ENCODE measurements around the gene NAP1L5.

Gene NAP1L5

DNA sequence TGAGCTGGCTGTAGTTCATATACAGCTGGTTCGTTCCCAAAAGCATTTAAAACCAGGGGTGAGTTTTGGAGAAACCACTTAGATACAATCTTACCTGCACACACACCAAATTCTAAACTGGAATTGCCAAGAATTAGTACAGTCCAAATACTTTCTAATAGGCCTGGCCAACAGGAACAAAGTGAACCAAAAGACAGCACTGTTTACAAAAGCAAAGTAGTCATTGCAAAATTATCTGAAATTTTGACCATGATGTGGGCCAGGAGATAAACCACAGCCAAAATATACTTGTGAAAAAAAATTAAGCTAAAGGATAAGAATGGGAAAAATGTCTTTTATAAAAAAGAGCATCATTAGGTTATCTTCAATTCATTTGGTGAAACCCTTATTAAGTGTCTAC, 37.9 kb upstream of the NAP1L5 start:
- H3K4me3 ChIP-seq (ENCODE audit: low read depth, low read length): no peak overlapping the region
- H3K9ac ChIP-seq (ENCODE audit: low read depth, low read length): no peak overlapping the region
- H3K27me3 ChIP-seq (ENCODE audit: control insufficient read depth, insufficient read depth, low read length): no peaks in the 10 kb centered on the region
- H3K36me3 ChIP-seq (ENCODE audit: control insufficient read depth, insufficient read depth, low read length): no peaks in the 10 kb centered on the region
- no peaks in the 10 kb centered on the region for H3K9me3 ChIP-seq (ENCODE audit: control insufficient read depth, insufficient read depth, low read length)
- H3K4me1 ChIP-seq (ENCODE audit: control insufficient read depth, insufficient read depth, low read length): no peaks in the 10 kb centered on the region

- H3K27me3 ChIP-seq (ENCODE audit: control insufficient read depth, insufficient read depth, low read length): no peaks in the 10 kb centered on the region
- H3K9me3 ChIP-seq (ENCODE audit: control insufficient read depth, insufficient read depth, low read length): no peaks in the 10 kb centered on the region
- H3K4me3 ChIP-seq (ENCODE audit: low read depth, low read length): no peak overlapping the region
- H3K4me1 ChIP-seq (ENCODE audit: control insufficient read depth, insufficient read depth, low read length): no peaks in the 10 kb centered on the region
- no peaks in the 10 kb centered on the region for H3K36me3 ChIP-seq (ENCODE audit: control insufficient read depth, insufficient read depth, low read length)
- H3K9ac ChIP-seq (ENCODE audit: low read depth, low read length): no peak overlapping the region
These were observed 36.8 kb upstream of the NAP1L5 start for GRCh38 chr4:88734403-88734949.

DNA sequence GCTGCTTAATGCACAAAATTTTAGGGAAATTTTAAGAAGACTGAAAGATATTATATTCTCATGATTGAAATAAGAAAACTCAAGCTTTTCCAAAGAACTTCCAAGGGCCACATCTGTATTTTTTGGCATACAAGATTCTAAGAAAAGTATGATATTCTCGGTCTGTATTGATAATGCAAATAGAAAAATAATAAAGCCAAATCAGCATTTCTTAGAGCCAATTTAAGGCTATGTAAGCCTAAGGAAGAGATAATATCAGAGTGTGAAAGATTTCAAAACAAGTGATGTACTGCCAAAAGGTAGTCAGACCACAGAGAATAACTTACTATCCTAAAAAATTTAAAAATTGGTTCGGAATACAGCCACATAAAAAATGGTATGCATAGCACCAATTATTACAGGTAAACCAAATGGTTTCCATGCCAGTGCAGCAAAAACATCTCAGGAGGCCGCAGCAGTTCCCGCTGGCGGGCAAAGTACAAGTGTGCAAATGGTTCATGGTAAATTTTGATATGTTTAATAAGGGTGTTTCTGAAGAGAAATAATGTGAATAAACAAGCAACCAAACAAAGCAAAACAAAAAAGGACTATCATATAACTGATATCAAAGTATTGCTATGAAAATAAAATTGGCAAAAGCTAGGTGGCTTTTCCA, 35.2 kb upstream of the NAP1L5 start:
- Histone ChIP-seq H3K9me3 (ENCODE audit: control insufficient read depth, insufficient read depth, low read length) (no peaks in the 10 kb centered on the region), H3K27me3 (ENCODE audit: control insufficient read depth, insufficient read depth, low read length) (no peaks in the 10 kb centered on the region), H3K36me3 (ENCODE audit: control insufficient read depth, insufficient read depth, low read length) (no peaks in the 10 kb centered on the region), H3K4me3 (ENCODE audit: low read depth, low read length) (no peak overlapping the region), H3K4me1 (ENCODE audit: control insufficient read depth, insufficient read depth, low read length) (no peaks in the 10 kb centered on the region), H3K9ac (ENCODE audit: low read depth, low read length) (no peak overlapping the region)

DNA sequence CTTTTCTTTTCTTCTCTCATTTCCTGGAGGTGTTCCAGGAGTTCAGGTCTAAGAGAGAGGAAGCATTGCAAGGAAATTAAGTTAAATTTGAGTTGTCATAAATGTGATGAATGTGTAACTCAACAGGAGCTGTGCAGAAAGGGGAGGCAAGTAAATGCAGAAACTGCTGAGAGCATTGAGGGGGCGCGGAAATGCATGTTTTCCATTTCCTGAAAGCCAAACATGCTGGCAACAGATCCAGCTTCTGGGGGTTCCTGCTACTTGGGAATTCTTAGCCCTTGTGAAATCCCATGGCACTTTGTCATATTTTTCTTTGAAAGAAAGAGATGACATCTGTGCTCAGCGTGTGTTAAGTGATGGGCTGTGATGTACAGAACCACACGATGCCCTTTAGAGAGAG, 33.8 kb upstream of the NAP1L5 start:
- Histone ChIP-seq H3K36me3 (ENCODE audit: control insufficient read depth, insufficient read depth, low read length) (no peaks in the 10 kb centered on the region), H3K4me1 (ENCODE audit: control insufficient read depth, insufficient read depth, low read length) (no peaks in the 10 kb centered on the region), H3K27me3 (ENCODE audit: control insufficient read depth, insufficient read depth, low read length) (no peaks in the 10 kb centered on the region), H3K4me3 (ENCODE audit: low read depth, low read length) (no peak overlapping the region), H3K9ac (ENCODE audit: low read depth, low read length) (no peak overlapping the region), H3K9me3 (ENCODE audit: control insufficient read depth, insufficient read depth, low read length) (no peaks in the 10 kb centered on the region)

- no peaks in the 10 kb centered on the region for H3K4me1 ChIP-seq (ENCODE audit: control insufficient read depth, insufficient read depth, low read length)
- no peak overlapping the region for H3K4me3 ChIP-seq (ENCODE audit: low read depth, low read length)
- H3K9ac ChIP-seq (ENCODE audit: low read depth, low read length): no peak overlapping the region
- H3K36me3 ChIP-seq (ENCODE audit: control insufficient read depth, insufficient read depth, low read length): no peaks in the 10 kb centered on the region
- no peaks in the 10 kb centered on the region for H3K9me3 ChIP-seq (ENCODE audit: control insufficient read depth, insufficient read depth, low read length)
- H3K27me3 ChIP-seq (ENCODE audit: control insufficient read depth, insufficient read depth, low read length): no peaks in the 10 kb centered on the region
These were observed 33.2 kb upstream of the NAP1L5 start for GRCh38 chr4:88730811-88731210.

DNA sequence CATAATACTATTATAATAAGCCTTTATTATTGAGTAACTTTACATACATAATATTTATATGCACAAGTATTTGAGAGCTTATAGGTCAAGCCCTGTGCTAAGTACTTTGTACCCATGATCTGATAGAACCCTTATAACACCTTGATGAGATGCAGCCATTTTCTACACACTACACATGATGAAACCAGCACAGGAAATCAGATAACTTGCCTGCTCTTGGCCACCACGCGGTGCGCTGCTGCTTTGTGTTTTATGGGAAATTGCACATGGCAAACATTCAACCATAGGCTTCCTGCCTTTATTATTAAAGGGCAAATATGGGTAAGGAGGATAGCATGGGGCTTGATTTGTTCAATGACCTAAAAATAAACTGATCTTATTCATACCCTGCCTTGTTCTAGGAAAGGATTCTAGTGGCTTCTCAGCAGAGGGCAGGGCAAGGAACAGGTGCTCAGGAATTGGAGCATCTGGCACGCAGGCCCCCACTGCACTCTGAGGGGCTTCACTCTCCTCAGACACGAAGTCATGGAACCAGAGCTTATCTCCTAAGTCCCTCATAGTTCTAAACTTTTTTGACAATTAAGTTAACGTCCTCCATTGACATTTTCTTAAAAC, 31.6 kb upstream of the NAP1L5 start:
- H3K4me3 ChIP-seq (ENCODE audit: low read depth, low read length): no peak overlapping the region
- no peaks in the 10 kb centered on the region for H3K27me3 ChIP-seq (ENCODE audit: control insufficient read depth, insufficient read depth, low read length)
- no peaks in the 10 kb centered on the region for H3K4me1 ChIP-seq (ENCODE audit: control insufficient read depth, insufficient read depth, low read length)
- no peak overlapping the region for H3K9ac ChIP-seq (ENCODE audit: low read depth, low read length)
- no peaks in the 10 kb centered on the region for H3K36me3 ChIP-seq (ENCODE audit: control insufficient read depth, insufficient read depth, low read length)
- H3K9me3 ChIP-seq (ENCODE audit: control insufficient read depth, insufficient read depth, low read length): no peaks in the 10 kb centered on the region

DNA sequence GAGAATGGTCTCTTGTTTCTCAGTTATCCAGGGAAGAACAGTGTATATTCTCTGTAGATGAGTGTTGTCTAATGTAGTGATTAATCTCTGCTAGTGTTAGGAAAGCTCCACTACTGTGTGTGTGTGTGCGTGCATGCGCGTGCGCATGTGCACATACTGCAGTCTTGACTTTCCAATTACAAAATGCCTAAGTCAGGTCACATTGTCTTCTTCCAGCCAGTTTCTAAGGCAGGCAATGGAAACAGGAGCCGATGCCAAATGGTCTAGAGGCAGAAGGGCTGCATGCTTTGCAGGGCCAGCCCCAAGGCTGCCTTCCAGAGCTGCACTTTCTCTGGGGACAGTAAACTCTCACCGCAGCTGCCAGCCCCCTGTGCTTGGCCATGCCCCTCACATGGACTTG, 30.5 kb upstream of the NAP1L5 start:
- no peaks in the 10 kb centered on the region for H3K27me3 ChIP-seq (ENCODE audit: control insufficient read depth, insufficient read depth, low read length)
- no peaks in the 10 kb centered on the region for H3K36me3 ChIP-seq (ENCODE audit: control insufficient read depth, insufficient read depth, low read length)
- H3K9me3 ChIP-seq (ENCODE audit: control insufficient read depth, insufficient read depth, low read length): no peaks in the 10 kb centered on the region
- H3K4me1 ChIP-seq (ENCODE audit: control insufficient read depth, insufficient read depth, low read length): no peaks in the 10 kb centered on the region
- H3K4me3 ChIP-seq (ENCODE audit: low read depth, low read length): no peak overlapping the region
- H3K9ac ChIP-seq (ENCODE audit: low read depth, low read length): no peak overlapping the region

DNA sequence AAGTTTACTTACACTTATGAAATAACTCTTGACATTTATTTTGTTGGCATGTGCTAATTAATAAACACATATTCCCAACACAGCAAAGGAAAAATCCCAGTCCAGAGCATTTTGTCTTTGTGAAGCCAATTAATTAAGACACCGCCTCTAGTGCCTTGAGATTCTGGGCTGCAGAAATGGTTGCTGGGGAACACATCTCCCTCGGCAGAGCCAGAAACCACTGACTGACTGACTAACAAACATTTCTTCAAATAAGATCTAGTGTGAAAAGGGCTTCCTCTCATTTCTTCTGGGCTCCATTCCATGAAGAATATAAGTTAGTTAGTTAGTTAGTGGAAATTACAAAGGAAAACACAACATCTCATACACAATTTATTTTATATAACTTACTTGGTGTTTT, 28.4 kb upstream of the NAP1L5 start:
- no peak overlapping the region for H3K9ac ChIP-seq (ENCODE audit: low read depth, low read length)
- no peaks in the 10 kb centered on the region for H3K4me1 ChIP-seq (ENCODE audit: control insufficient read depth, insufficient read depth, low read length)
- H3K36me3 ChIP-seq (ENCODE audit: control insufficient read depth, insufficient read depth, low read length): no peaks in the 10 kb centered on the region

GRCh38 chr4:88725143-88725542, 27.5 kb upstream of the NAP1L5 start:
- Histone ChIP-seq H3K27me3 (ENCODE audit: control insufficient read depth, insufficient read depth, low read length) (no peaks in the 10 kb centered on the region), H3K9ac (ENCODE audit: low read depth, low read length) (no peak overlapping the region), H3K4me1 (ENCODE audit: control insufficient read depth, insufficient read depth, low read length) (no peaks in the 10 kb centered on the region), H3K4me3 (ENCODE audit: low read depth, low read length) (no peak overlapping the region), H3K9me3 (ENCODE audit: control insufficient read depth, insufficient read depth, low read length) (no peaks in the 10 kb centered on the region), H3K36me3 (ENCODE audit: control insufficient read depth, insufficient read depth, low read length) (no peaks in the 10 kb centered on the region)

More for the DNA sequence above, 28.4 kb upstream of the NAP1L5 start:
- Histone ChIP-seq H3K27me3 (ENCODE audit: control insufficient read depth, insufficient read depth, low read length) (no peaks in the 10 kb centered on the region), H3K9me3 (ENCODE audit: control insufficient read depth, insufficient read depth, low read length) (no peaks in the 10 kb centered on the region), H3K4me3 (ENCODE audit: low read depth, low read length) (no peak overlapping the region)

- Histone ChIP-seq H3K4me3 (ENCODE audit: low read depth, low read length) (no peak overlapping the region), H3K4me1 (ENCODE audit: control insufficient read depth, insufficient read depth, low read length) (no peaks in the 10 kb centered on the region), H3K9ac (ENCODE audit: low read depth, low read length) (no peak overlapping the region), H3K27me3 (ENCODE audit: control insufficient read depth, insufficient read depth, low read length) (no peaks in the 10 kb centered on the region), H3K9me3 (ENCODE audit: control insufficient read depth, insufficient read depth, low read length) (no peaks in the 10 kb centered on the region), H3K36me3 (ENCODE audit: control insufficient read depth, insufficient read depth, low read length) (no peaks in the 10 kb centered on the region)
These were observed 26.8 kb upstream of the NAP1L5 start for GRCh38 chr4:88724406-88724805.

DNA sequence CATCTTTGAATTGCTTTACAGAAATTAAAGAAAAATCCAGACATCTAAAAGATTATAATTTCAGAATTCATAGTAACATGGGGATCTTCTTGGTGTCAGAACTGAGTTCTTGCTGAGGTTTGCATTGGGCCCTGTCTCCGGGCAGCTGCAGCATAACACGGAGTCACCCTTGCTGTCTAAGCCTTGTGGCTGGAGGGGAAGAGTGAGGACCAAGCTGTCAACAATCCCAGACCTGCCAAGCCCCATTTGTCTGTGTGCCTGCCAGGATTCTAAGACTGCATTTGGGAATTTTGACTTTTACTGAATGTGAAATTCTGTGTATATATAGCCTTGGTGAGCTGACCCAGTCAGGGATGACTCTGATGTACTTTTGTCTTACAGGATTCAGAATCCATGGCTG, 25.2 kb upstream of the NAP1L5 start:
- H3K4me1 ChIP-seq (ENCODE audit: control insufficient read depth, insufficient read depth, low read length): no peaks in the 10 kb centered on the region
- H3K36me3 ChIP-seq (ENCODE audit: control insufficient read depth, insufficient read depth, low read length): no peaks in the 10 kb centered on the region
- no peaks in the 10 kb centered on the region for H3K27me3 ChIP-seq (ENCODE audit: control insufficient read depth, insufficient read depth, low read length)
- H3K9me3 ChIP-seq (ENCODE audit: control insufficient read depth, insufficient read depth, low read length): no peaks in the 10 kb centered on the region
- H3K4me3 ChIP-seq (ENCODE audit: low read depth, low read length): no peak overlapping the region
- no peak overlapping the region for H3K9ac ChIP-seq (ENCODE audit: low read depth, low read length)

- no peaks in the 10 kb centered on the region for H3K36me3 ChIP-seq (ENCODE audit: control insufficient read depth, insufficient read depth, low read length)
- H3K4me3 ChIP-seq (ENCODE audit: low read depth, low read length): no peak overlapping the region
- peaks cover 1% of the 10 kb centered on the region for H3K9me3 ChIP-seq (ENCODE audit: control insufficient read depth, insufficient read depth, low read length)
- no peak overlapping the region for H3K9ac ChIP-seq (ENCODE audit: low read depth, low read length)
- no peaks in the 10 kb centered on the region for H3K27me3 ChIP-seq (ENCODE audit: control insufficient read depth, insufficient read depth, low read length)
- H3K4me1 ChIP-seq (ENCODE audit: control insufficient read depth, insufficient read depth, low read length): no peaks in the 10 kb centered on the region
These were observed 24.7 kb upstream of the NAP1L5 start for GRCh38 chr4:88722276-88722780.
